ENCODE results near the gene HLA-DMB. TPM values are rescaled to one million over a fixed set of nuclear protein-coding genes. Genes with fewer than 3 reads are reported as not detected.

Gene HLA-DMB
- total RNA-seq, 1 donor from 2014 or later, result 43.2 TPM

GRCh38 chr6:32908897-32909296 is 31.9 kb downstream of the HLA-DMB start:
- no peak for DNase-seq (ENCODE audit: low spot score)

DNA sequence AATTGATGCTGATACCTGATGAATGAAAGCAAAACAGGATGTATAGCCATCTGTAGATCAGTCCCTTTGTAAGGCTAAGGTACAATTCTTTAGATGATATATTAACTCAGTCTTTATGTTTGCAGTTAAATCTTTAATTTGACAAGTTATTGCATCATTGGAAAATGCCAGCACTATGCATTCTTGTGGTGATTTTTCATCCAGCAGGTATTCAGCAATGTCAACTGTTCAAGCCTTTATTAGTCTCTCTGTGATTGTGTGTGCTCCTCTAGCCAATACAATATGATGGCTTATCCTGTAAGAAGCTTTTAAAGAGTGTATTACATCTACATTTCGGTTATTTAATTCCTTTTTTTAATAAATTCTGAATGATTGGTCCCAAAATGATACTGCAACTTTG is 34.3 kb downstream of the HLA-DMB start:
- DNase-seq (ENCODE audit: low spot score), result no peak

GRCh38 chr6:32905078-32905477 is 35.8 kb downstream of the HLA-DMB start:
- no peak for DNase-seq (ENCODE audit: low spot score)

DNA sequence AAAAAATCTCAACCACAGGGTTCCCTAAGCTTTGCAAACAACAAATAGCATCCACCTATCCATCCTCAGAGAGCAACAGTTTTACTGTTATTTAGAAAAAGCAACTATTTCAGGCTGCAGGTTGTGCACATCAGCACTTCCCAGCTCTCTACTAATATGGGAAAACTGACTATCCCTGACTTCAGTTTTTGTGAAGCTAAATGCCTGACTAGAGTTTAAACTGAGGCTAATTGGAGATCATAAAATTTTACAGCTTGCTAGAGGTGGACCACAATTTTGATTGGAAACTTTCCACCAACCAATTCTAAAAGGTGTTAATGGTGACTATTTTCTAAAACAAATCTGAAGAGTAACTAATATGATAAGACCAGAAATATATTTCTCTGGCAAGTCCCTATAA is 36.9 kb downstream of the HLA-DMB start:
- DNase-seq (ENCODE audit: low spot score), result no peak

DNA sequence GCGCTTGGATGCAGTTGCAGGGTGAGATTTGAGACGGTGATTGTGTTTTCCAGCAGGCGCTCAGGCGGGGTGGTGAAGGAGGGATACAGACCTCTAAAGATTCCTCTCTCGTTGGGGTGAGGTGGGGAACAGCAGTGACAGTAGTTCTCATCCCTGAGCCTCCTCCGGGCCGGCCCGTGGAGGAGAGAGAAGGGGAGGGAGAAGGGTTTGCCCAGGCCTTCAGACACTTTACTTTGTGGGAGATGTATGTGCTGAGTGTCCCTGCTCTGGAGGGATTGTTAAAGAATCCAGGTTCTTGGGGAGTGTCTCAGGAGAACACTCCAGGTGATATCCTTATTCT is 45.9 kb downstream of the HLA-DMB start:
- DNase-seq (ENCODE audit: low spot score), result no peak

- DNase-seq (ENCODE audit: low spot score), result peak; percentile 95
These were observed 46.5 kb downstream of the HLA-DMB start for GRCh38 chr6:32894085-32895005.

GRCh38 chr6:32890831-32891230 is 50.0 kb downstream of the HLA-DMB start:
- DNase-seq (ENCODE audit: low spot score), result no peak

DNA sequence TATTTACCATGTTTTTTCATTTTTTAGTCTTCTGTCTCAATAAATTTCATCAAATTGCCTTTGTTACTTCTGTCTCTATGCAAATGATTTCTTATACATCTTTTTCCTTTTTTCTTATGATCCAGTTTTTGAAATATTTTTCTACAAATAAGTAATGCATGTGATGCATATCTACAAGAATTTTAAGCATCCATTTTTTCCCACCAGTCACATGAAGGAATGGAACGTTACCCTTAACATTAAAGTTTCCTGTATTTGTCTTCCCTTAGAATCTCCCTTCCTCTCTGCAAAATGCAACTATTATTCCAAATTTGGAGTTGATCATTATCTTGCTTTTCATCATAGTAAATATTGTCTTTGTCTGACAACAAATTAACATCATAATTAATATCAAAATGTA is 51.3 kb downstream of the HLA-DMB start:
- DNase-seq (ENCODE audit: low spot score), result no peak

GRCh38 chr6:32888576-32888975 is 52.3 kb downstream of the HLA-DMB start:
- DNase-seq (ENCODE audit: low spot score), result no peak

- DNase-seq (ENCODE audit: low spot score), result no peak
These were observed 53.2 kb downstream of the HLA-DMB start for GRCh38 chr6:32887616-32888015.

- no peak for DNase-seq (ENCODE audit: low spot score)
These were observed 54.0 kb downstream of the HLA-DMB start for GRCh38 chr6:32886681-32887383.

- no peak for DNase-seq (ENCODE audit: low spot score)
These were observed 55.0 kb downstream of the HLA-DMB start for GRCh38 chr6:32885698-32886286.

Other genes starting within 250 kb of the HLA-DMB start
- gene HLA-DQA2, start 199.6 kb downstream of the HLA-DMB start, total RNA-seq, result 2.4 TPM
- 4.0 TPM for gene HLA-DQB2, start 177.5 kb downstream of the HLA-DMB start, total RNA-seq
- gene HLA-DOB, start 124.0 kb downstream of the HLA-DMB start, total RNA-seq, result 0.69 TPM
- gene TAP2, start 102.3 kb downstream of the HLA-DMB start, total RNA-seq, result 40.4 TPM
- gene PSMB8, start 97.0 kb downstream of the HLA-DMB start, total RNA-seq, result 73.7 TPM
- 41.3 TPM for gene TAP1, start 87.3 kb downstream of the HLA-DMB start, total RNA-seq
- 31.2 TPM for gene PSMB9, start 86.8 kb downstream of the HLA-DMB start, total RNA-seq
- gene HLA-DMA, start 12.1 kb upstream of the HLA-DMB start, total RNA-seq, result 68.2 TPM
- gene BRD2, start 27.6 kb upstream of the HLA-DMB start, total RNA-seq, result 150 TPM
- 8.4 TPM for gene HLA-DOA, start 68.6 kb upstream of the HLA-DMB start, total RNA-seq
- gene HLA-DPA1, start 132.6 kb upstream of the HLA-DMB start, total RNA-seq, result 185 TPM
- gene HLA-DPB1, start 135.0 kb upstream of the HLA-DMB start, total RNA-seq, result 174 TPM